Measurements from ENCODE around the gene PPP1R13B.
"Not testable (repeated sequence)": the region's sequence is repeated elsewhere in the genome, so short reads cannot be mapped to it uniquely, and the experiment has no call there.

DNA sequence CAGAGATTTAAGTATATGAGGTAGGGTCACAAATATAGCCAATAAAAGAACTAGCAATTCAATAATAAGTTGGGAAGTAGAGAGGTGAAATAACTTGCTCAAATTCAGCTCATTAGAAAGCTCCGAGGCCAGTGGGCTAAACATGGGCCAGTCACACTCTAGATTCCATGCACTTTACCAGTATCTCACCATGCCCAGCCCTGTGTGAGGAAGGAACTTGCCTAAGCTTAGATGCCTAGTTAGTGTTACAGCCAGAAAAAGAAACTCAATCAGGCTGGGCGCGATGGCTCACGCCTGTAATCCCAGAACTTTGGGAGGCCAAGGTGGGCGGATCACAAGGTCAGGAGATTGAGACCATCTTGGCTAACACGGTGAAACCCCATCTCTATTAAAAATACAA lies 71.1 kb downstream of the PPP1R13B start:
- TF ChIP-seq, protein P1, sequence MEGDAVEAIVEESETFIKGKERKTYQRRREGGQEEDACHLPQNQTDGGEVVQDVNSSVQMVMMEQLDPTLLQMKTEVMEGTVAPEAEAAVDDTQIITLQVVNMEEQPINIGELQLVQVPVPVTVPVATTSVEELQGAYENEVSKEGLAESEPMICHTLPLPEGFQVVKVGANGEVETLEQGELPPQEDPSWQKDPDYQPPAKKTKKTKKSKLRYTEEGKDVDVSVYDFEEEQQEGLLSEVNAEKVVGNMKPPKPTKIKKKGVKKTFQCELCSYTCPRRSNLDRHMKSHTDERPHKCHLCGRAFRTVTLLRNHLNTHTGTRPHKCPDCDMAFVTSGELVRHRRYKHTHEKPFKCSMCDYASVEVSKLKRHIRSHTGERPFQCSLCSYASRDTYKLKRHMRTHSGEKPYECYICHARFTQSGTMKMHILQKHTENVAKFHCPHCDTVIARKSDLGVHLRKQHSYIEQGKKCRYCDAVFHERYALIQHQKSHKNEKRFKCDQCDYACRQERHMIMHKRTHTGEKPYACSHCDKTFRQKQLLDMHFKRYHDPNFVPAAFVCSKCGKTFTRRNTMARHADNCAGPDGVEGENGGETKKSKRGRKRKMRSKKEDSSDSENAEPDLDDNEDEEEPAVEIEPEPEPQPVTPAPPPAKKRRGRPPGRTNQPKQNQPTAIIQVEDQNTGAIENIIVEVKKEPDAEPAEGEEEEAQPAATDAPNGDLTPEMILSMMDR (IDR thresholded peaks at IDR 0.05): not testable (repeated sequence)
- TF ChIP-seq POLR2A (IDR thresholded peaks at IDR 0.05): not testable (repeated sequence)

All from breast epithelium (tissue), 3 donors.